Fibroblast of skin of left quadriceps (primary cell): ENCODE measurements around the gene SPACDR.

Source experiments
- DNase-seq, 2 experiments: peaks; one replicate each; pipeline ENCODE4 v3.0.0-alpha.2; 2013; ENCODE audit warnings: low read depth in 2 of 2

The SPACDR gene

GRCh38 chr7:100437150-100438100 lies 26.6 kb downstream of the SPACDR start:
- no peak for DNase-seq

DNA sequence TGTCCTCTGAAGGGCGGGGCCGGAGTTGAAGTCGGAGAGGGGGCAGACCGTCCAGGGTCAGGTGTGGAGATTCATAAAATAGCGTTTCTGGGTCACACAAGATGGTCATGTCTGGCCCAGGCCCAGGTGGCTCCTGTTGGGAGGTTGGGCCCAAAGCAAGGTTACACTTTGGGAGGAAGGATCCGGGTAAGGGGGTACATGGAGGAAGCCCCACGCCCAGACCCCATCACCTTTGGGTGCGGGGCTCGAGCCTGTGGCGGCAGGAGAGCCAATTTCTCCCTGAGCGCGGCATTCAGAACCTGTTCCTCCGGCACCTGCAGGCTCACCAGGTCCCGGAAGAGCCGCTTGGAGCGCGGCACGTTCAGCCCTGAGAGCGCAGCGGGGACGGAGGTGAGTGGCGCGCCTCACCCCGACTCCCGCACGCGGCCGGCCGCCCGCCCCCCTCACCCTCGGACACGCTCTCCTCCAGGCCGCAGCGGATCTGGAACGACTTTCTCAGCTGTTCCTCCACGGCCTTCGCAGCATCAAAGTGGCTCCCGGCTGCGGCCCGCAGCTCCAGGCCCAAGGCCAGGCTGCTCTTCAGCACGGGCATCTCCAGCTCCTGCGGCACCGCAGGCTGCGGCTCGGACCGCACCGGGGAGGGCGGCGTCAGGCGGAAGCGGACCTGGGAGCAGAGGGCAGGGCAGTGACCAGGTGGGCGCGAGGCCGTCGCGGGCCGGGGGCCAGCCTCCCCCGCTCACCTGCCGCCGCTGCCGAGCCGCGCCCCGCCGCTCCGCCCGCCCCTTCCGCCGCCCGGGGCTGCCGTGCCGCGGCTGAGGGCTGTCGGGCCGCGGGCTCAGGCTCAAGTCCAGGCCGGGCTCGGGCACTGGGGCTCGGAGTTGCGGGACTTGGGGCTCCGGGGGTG lies 28.4 kb downstream of the SPACDR start:
- DNase-seq, result no peak

GRCh38 chr7:100434297-100435144 lies 29.5 kb downstream of the SPACDR start:
- DNase-seq, result no peak

DNA sequence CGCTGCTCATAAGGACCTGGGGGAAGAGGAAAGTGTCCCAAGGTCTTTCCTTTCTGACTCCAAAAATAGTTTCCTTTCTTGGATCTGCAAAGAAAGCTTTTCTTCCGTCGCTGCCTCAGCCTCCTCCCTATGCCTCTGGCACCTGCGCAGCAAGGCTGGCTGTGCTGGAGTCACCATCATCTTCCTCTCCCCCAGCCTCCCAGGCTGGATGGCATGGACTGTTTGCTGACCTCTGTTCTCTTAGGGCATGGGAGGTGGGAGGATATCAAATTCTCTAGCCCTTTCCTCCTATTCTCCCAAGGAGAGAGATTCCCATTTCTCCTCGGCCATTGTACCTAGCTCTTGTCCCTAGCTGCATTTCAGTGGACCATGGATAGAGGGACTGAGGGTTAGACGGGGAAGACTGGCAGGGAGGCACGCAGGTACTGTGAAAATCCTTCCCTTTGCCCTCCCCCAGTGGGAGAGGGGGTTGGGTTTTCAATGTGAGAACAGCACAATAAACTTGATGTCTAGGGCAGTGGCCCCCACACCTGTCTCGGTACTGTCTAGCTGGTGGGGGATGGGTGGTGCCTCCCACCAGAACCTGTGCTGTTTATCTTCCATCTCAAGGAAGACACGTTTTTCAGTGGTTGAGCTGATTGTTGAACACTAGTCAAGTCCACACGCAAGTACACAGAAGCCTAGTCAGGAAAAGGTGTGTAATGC lies 30.3 kb downstream of the SPACDR start:
- DNase-seq, result no peak

GRCh38 chr7:100433276-100433591 lies 30.8 kb downstream of the SPACDR start:
- no peak for DNase-seq

- DNase-seq, result no peak
Observed at GRCh38 chr7:100432621-100433275, 31.3 kb downstream of the SPACDR start.

- DNase-seq, result no peak
Observed at GRCh38 chr7:100432053-100432452, 32.0 kb downstream of the SPACDR start.

GRCh38 chr7:100431286-100431735 lies 32.7 kb downstream of the SPACDR start:
- no peak for DNase-seq

GRCh38 chr7:100430493-100431285 lies 33.4 kb downstream of the SPACDR start:
- no peak for DNase-seq

GRCh38 chr7:100429637-100430492 lies 34.2 kb downstream of the SPACDR start, which contains the start of gene MEPCE:
TSS of gene MEPCE (plus strand) at chr7:100429831. CDS start at chr7:100430019, 188 bp downstream.
- DNase-seq, result peak; percentile 96

GRCh38 chr7:100428967-100429636 lies 35.0 kb downstream of the SPACDR start:
- peak; percentile 99 to 100 for DNase-seq

DNA sequence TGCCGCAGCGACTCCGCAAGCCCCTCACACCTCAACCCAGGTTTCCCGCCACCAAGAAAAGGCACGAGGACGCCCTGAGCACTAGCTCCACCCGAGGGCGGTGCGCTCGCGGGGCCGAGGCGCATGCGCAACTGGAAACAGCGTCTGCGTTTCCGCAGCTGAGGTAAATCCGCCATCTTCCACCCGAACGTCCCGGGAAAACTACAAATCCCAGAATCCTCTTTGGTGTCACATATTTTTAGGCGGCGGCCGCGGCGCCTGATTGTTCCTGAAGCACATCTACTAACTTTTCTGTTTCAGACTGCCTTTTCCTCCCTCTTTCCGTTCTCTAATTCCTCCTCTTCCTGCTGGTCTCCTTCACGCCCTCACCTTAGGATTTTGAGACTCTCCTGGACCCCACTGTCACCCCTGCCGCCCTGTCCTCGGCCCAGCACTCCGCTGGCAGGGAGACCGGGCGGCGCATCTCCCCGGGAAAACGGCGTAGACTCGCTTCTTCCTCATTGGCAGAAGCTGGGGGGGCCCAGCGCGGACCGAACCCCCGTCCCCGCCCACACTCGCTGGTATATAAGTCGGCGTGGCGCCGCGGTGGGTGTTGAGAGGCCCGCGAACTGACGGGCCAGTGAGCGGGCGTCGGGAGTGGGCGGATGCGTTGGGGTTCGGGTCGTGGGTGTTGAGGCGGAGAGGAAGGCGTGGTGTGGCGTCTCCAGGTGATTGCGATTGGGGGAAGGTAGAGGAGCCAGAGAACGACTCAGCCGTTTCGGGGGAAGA lies 35.7 kb downstream of the SPACDR start, which contains the start of gene ZCWPW1:
ZCWPW1 (minus strand) TSS at position 505 of the 768 bp plus-strand sequence. CDS start 8,054 bp downstream, outside the sequence.
- DNase-seq, result peak; percentile 95

- no peak for DNase-seq
Observed at GRCh38 chr7:100427762-100428198, 36.3 kb downstream of the SPACDR start.

DNA sequence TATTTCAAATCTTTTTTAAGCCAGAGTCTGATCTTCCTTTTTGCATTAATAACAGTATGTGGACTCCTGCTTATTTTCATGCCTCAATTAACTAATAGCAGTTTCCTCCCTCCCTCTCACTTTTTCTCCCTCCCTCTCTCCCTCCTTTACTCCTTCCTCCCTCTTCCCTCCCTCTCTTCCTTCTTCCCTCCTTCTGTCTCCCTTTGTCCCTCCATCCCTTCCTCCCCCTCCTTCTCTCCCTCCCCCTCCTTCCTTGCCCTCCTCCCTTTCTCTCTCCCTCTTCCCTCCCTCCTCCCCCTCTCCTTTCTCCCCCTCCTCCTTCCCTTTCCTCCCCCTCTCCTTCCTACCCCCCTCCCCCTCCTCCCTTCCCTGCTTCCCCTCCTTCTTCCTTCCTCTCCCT lies 37.5 kb downstream of the SPACDR start:
- no peak for DNase-seq

DNA sequence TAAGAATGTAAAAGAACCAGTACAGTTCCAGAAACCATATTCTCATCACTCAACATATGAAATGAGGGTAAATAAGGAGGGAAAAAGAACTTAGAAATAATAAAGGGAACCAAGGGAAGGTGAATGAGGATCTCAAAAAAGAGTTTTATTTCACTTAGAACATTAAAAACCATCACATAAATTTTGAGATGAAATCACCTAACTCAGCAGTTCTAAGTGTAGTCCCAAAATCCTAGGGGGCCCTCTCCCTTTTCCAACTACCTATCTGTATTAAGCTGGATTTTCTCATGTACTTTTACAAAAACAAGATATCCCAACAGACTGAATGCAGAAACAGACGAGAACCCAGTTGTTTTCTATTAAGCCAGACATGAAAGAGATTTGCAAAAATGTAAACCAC lies 38.7 kb downstream of the SPACDR start:
- DNase-seq, result no peak

DNA sequence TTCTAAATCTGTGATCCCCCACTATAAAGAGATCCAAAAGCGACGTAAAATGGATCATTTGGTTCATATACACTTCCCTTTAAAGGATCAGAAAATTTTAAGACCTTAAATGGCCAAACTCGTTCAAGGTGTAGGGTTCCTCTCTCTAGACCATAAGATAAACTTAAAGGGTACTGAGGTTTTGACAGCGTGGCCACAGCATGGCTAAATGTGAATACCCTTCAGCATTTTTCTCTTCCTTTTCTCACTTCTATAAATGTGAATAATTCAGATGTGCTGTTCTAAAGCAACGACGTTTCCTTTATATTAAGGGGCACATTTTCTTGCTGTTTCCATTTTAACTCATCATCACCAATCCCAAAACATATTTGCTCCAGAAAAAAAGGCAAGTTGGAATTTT lies 40.7 kb downstream of the SPACDR start:
- DNase-seq, result no peak

- DNase-seq, result no peak
Observed at GRCh38 chr7:100419660-100420226, 44.3 kb downstream of the SPACDR start.
